Muscle of back (tissue), 11 donors: ENCODE data around the gene TFF3. TPM values are rescaled to one million over a fixed set of nuclear protein-coding genes. Genes with fewer than 3 reads are reported as not detected.

Experiments used
- DNase-seq, 3 donors: peaks; one replicate each; pipeline versions ENCODE4 v3.0.0 to v3.0.0-alpha.2; 2013
- polyA plus RNA-seq, 10 donors: library from polyadenylated mRNA; unstranded; fragments of 120-200 nt; gene quantifications; one replicate each; pipeline ENCODE4 v1.2.1, GENCODE V29; 2013; ENCODE audit not compliant: insufficient read length in 10 of 10

Gene TFF3
- polyA plus RNA-seq, 10 donors, result 0.54 to 6.0 (median 2.6) TPM

GRCh38 chr21:42347601-42348327 lies 32.6 kb upstream of the TFF3 start:
- no peak for DNase-seq

- no peak for DNase-seq
These were observed 31.8 kb upstream of the TFF3 start for GRCh38 chr21:42346866-42347600.

- no peak for DNase-seq
These were observed 31.2 kb upstream of the TFF3 start for GRCh38 chr21:42346441-42346840.

GRCh38 chr21:42344631-42345030 lies 29.4 kb upstream of the TFF3 start:
- no peak for DNase-seq

- no peak for DNase-seq
These were observed 28.8 kb upstream of the TFF3 start for GRCh38 chr21:42343963-42344510.

- no peak for DNase-seq
These were observed 28.3 kb upstream of the TFF3 start for GRCh38 chr21:42343556-42343955.

- no peak for DNase-seq
These were observed 27.9 kb upstream of the TFF3 start for GRCh38 chr21:42343101-42343500.

- DNase-seq, result no peak
These were observed 26.8 kb upstream of the TFF3 start for GRCh38 chr21:42341776-42342542.

GRCh38 chr21:42340187-42341050 lies 25.2 kb upstream of the TFF3 start:
- DNase-seq, result no peak

- no peak for DNase-seq
These were observed 23.8 kb upstream of the TFF3 start for GRCh38 chr21:42338729-42339715.

GRCh38 chr21:42337830-42338728 lies 22.9 kb upstream of the TFF3 start:
- peak; percentile 13 to 69 (median 52) for DNase-seq

- no peak for DNase-seq
These were observed 22.1 kb upstream of the TFF3 start for GRCh38 chr21:42337276-42337675.

- no peak for DNase-seq
These were observed 20.8 kb upstream of the TFF3 start for GRCh38 chr21:42336054-42336453.

- DNase-seq, result no peak
These were observed 17.5 kb upstream of the TFF3 start for GRCh38 chr21:42332557-42333317.

GRCh38 chr21:42331660-42332059 lies 16.5 kb upstream of the TFF3 start:
- DNase-seq, result no peak

- DNase-seq, result no peak
These were observed 15.5 kb upstream of the TFF3 start for GRCh38 chr21:42330380-42331371.

GRCh38 chr21:42324896-42325295 lies 9.7 kb upstream of the TFF3 start:
- no peak for DNase-seq
